Caki2 (cell line): Measurements from ENCODE around the gene BMPER. TPM values are rescaled to one million over a fixed set of nuclear protein-coding genes. Genes with fewer than 3 reads are reported as not detected.

Experiments
- DNase-seq: peaks from one replicate; pipeline ENCODE4 v3.0.0-alpha.2; 2015; ENCODE audit warnings: low read depth
- in situ Hi-C: cut with HindIII; loops from 2 replicates; pipeline ENCODE4 v1.10.0; 2016; ENCODE audit warnings: low sequenced_read_pairs, low pct_unique_long_range_greater_than_20kb, mixed read lengths
- total RNA-seq: library from RNA; depleted of rRNA; stranded (reverse); fragments of >200 nt; shearing (Covaris generic); gene quantifications from 2 replicates; pipeline ENCODE4 v1.2.3, GENCODE V29; 2014; ENCODE audit warnings: low replicate concordance

The BMPER gene
- total RNA-seq, 1 experiment from 2014 or later = not detected

GRCh38 chr7:34198231-34198641 is 292.9 kb downstream of the BMPER start:
- in situ Hi-C loops = no loop called here
- DNase-seq = no peak
